B cell (primary cell): ENCODE measurements around the gene DNAJB5.

ENCODE experiments used
- EZH2 ChIP-seq: IDR thresholded peaks from 2 replicates; pipeline ENCODE4 v1.6.1; 2012; ENCODE audit warnings: borderline replicate concordance, low read depth, mild to moderate bottlenecking, moderate library complexity, low read length; ENCODE audit not compliant: insufficient read depth, poor library complexity, severe bottlenecking
- TF ChIP-seq, protein P1 (sequence below): fragments of 200-600 bp; IDR thresholded peaks from one replicate; pipeline ENCODE4 v1.8.0; 2022; ENCODE audit warnings: antibody characterized with exemption, mild to moderate bottlenecking

DNA sequence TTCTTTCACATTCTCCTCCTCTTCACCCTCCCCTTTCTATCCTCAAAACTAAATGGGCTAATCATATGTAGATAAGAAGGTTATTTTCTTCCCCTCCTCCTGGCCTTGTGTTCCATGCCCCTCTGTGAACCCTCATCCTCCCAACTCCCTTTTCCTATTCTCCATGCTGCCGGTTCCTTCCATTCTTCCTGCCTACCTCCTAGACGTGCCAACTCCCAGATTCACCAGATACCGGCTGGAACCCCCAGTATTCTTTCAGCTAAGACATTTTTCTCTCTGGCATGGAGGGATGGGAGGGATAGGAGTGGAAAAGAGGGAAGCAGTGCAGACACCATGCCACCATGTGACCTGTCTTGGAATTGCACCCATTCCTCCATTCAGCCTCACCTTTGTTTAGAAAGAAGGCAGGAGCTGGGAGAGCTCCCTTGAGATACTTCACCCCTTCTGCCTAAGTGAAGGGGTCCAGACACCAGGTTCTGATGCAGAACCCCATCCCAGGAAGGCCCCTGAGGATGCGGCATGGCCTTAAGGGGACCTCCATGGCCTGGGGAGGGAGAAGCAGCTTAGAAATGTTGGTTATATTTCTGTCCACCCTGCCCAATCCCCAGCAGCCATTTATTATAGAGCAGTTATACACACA is 4.8 kb downstream of the DNAJB5 start:
- TF ChIP-seq, protein P1, sequence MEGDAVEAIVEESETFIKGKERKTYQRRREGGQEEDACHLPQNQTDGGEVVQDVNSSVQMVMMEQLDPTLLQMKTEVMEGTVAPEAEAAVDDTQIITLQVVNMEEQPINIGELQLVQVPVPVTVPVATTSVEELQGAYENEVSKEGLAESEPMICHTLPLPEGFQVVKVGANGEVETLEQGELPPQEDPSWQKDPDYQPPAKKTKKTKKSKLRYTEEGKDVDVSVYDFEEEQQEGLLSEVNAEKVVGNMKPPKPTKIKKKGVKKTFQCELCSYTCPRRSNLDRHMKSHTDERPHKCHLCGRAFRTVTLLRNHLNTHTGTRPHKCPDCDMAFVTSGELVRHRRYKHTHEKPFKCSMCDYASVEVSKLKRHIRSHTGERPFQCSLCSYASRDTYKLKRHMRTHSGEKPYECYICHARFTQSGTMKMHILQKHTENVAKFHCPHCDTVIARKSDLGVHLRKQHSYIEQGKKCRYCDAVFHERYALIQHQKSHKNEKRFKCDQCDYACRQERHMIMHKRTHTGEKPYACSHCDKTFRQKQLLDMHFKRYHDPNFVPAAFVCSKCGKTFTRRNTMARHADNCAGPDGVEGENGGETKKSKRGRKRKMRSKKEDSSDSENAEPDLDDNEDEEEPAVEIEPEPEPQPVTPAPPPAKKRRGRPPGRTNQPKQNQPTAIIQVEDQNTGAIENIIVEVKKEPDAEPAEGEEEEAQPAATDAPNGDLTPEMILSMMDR = peak; percentile 28
- TF ChIP-seq EZH2 = no peak
